Nephron progenitor cell (in vitro differentiated cells): ENCODE data around the gene MUC7.

Experiments
- DNase-seq: peaks from one replicate; pipeline ENCODE4 v3.0.0; 2021
- H3K27ac Mint-ChIP-seq: 2 replicates; pipeline ENCODE4 v1.8.0; 2021; ENCODE audit warnings: mild to moderate bottlenecking, moderate library complexity, mixed read lengths
- H3K27me3 Mint-ChIP-seq: 2 replicates; pipeline ENCODE4 v1.8.0; 2021; ENCODE audit warnings: mild to moderate bottlenecking, low read depth, mixed read lengths; ENCODE audit not compliant: poor library complexity
- H3K36me3 Mint-ChIP-seq: 2 replicates; pipeline ENCODE4 v1.8.0; 2021; ENCODE audit warnings: low read depth, mixed read lengths
- H3K4me1 Mint-ChIP-seq: 2 replicates; pipeline ENCODE4 v1.8.0; 2021; ENCODE audit warnings: mixed read lengths
- H3K4me3 Mint-ChIP-seq: 2 replicates; pipeline ENCODE4 v1.8.0; 2021; ENCODE audit warnings: mild to moderate bottlenecking, moderate library complexity, mixed read lengths
- H3K9me3 Mint-ChIP-seq: 2 replicates; pipeline ENCODE4 v1.8.0; 2021; ENCODE audit warnings: mild to moderate bottlenecking, moderate library complexity, mixed read lengths
- TF ChIP-seq, protein P1 (sequence below): fragments of 200-600 bp; sonication (generic); IDR thresholded peaks from 2 replicates; pipeline ENCODE4 v1.5.0; 2021; ENCODE audit warnings: antibody characterized with exemption

Gene MUC7

DNA sequence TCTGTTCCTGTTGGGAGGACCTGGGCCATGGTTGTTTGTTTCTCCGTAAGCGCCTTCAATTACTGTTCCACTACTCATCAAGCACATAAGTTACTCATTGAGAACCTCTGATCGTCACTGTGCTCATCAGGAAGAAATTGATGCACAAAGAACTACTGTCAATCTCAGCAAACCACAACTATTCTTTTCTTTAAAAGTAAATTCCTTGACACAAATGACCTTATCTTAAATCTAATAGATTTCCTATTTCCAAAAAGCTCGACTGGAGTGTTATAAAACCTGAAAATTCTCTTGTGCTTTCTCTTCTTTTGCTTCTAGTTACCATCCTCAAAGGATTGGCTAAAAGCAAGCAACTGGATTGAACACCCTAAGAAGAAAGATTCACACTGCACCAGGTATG is at the start of gene MUC7:
Gene MUC7 (plus strand): TSS at position 301 of the 400 bp plus-strand sequence. CDS start 1,825 bp downstream, outside the sequence.
- Mint-ChIP-seq H3K9me3 (peaks cover 9% of the 10 kb centered on the region), H3K36me3 (no peaks in the 10 kb centered on the region), H3K27ac (no peak within 1 kb of the TSS), H3K27me3 (peaks cover 5% of the 10 kb centered on the region), H3K4me1 (no peaks in the 10 kb centered on the region), H3K4me3 (no peak within 1 kb of the TSS)
- no peak for DNase-seq
- TF ChIP-seq, protein P1, sequence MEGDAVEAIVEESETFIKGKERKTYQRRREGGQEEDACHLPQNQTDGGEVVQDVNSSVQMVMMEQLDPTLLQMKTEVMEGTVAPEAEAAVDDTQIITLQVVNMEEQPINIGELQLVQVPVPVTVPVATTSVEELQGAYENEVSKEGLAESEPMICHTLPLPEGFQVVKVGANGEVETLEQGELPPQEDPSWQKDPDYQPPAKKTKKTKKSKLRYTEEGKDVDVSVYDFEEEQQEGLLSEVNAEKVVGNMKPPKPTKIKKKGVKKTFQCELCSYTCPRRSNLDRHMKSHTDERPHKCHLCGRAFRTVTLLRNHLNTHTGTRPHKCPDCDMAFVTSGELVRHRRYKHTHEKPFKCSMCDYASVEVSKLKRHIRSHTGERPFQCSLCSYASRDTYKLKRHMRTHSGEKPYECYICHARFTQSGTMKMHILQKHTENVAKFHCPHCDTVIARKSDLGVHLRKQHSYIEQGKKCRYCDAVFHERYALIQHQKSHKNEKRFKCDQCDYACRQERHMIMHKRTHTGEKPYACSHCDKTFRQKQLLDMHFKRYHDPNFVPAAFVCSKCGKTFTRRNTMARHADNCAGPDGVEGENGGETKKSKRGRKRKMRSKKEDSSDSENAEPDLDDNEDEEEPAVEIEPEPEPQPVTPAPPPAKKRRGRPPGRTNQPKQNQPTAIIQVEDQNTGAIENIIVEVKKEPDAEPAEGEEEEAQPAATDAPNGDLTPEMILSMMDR, result no peak

DNA sequence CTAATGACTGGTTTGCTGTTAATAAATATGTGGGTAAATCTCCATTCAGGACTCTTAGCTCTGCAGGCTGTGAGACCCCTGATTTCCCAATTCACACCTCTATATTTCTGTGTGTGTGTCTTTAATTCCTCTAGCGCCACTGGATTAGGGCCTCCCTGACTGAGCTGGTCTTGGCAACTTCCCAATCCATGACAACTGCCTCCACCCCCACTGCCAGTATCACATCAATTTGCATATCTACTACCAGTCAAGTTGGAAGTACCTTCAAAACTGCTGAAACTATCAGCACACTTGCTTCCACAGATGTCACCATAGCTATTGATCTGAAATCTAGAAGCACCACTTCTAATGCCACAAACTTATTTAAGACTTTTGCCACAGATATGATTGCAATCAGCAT is 46.7 kb upstream of the MUC7 start:
- peaks cover 20% of the 10 kb centered on the region for H3K9me3 Mint-ChIP-seq
- H3K4me1 Mint-ChIP-seq, result no peaks in the 10 kb centered on the region
- no peak overlapping the region for H3K27ac Mint-ChIP-seq
- no peak overlapping the region for H3K4me3 Mint-ChIP-seq
- TF ChIP-seq, protein P1, result no peak
- no peaks in the 10 kb centered on the region for H3K36me3 Mint-ChIP-seq
- no peaks in the 10 kb centered on the region for H3K27me3 Mint-ChIP-seq
- DNase-seq, result no peak

DNA sequence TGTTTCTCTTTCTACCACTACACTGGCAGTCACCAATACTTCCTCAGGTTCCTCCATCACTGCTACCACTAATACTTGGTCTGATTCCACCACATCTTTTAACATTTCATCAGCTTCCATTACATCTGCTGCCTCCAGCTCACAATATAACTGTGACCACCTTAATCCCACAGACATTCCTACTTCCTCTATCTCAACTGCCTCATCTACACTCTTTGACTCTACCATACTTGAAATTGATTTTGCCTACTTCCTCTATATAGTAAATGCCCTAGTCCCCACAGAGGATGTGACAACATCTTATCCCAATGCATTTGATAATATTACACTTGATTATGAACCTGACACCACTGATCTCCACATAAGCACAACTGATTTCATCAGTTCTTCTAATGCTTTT is 45.2 kb upstream of the MUC7 start:
- H3K27me3 Mint-ChIP-seq, result no peaks in the 10 kb centered on the region
- H3K9me3 Mint-ChIP-seq, result peaks cover 20% of the 10 kb centered on the region
- no peaks in the 10 kb centered on the region for H3K36me3 Mint-ChIP-seq
- no peak for DNase-seq
- H3K27ac Mint-ChIP-seq, result no peak overlapping the region
- no peaks in the 10 kb centered on the region for H3K4me1 Mint-ChIP-seq
- TF ChIP-seq, protein P1, result no peak
- H3K4me3 Mint-ChIP-seq, result no peak overlapping the region

DNA sequence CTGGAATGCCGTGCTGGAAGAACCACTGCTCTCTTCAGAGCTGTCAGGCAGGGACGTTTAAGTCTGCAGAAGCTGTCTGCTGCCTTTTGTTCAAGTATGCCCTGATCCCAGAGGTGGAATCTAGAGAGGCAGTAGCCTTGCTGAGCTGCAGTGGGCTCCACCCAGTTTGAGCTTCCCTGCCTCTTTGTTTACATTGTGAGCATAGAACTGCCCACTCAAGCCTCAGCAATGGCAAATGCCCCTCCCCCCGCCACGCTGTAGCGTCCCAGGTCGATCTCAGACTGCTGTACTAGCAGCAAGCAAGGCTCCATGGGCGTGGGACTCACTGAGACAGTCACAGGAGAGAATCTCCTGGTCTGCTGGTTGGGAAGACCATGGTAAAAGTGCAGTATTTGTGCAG is 34.8 kb upstream of the MUC7 start:
- Mint-ChIP-seq H3K36me3 (no peaks in the 10 kb centered on the region), H3K4me3 (no peak overlapping the region), H3K4me1 (no peaks in the 10 kb centered on the region), H3K27ac (no peak overlapping the region), H3K9me3 (no peaks in the 10 kb centered on the region), H3K27me3 (no peaks in the 10 kb centered on the region)
- DNase-seq, result peak; percentile 29
- TF ChIP-seq, protein P1, result no peak

DNA sequence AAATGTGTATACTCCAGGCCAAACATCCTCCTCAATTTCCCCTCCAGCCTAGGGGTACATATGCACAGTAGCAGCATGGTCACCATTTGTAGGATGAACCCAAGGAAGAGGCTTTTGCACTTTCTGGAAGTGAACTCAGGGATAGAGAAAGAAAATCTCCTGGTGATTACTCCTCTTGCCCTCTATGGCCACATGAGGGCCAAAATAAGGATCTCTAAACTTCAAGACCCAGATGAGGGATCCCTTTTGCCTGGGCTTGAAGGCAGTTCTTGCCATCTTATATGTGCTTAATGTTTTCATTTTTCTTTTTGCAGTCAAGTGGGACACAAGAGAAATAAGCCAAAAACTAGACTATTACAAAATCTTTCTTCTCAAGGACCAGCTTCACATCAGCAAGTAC is 29.5 kb upstream of the MUC7 start:
- no peaks in the 10 kb centered on the region for H3K27me3 Mint-ChIP-seq
- no peak overlapping the region for H3K4me3 Mint-ChIP-seq
- H3K36me3 Mint-ChIP-seq, result no peaks in the 10 kb centered on the region
- TF ChIP-seq, protein P1, result no peak
- H3K4me1 Mint-ChIP-seq, result no peaks in the 10 kb centered on the region
- H3K27ac Mint-ChIP-seq, result no peak overlapping the region
- no peaks in the 10 kb centered on the region for H3K9me3 Mint-ChIP-seq
- no peak for DNase-seq

DNA sequence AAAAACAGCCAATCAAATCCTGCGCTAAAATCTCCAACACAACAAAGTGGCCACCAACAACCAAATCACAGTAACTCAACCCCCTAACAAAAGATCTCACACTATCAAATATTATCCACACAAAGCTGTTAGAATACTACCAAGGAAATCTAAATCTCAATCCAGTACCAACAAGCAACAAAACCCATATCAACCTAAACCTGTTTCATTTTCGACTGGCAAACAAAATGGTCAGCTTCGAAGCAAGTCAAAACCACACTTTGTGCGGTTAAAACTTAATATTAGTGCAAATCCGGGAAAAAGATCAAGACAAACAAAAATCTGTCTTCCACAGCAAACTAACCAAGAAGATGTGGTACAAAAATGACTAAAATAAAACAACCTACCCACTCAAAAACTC is 28.7 kb upstream of the MUC7 start:
- H3K27ac Mint-ChIP-seq, result no peak overlapping the region
- TF ChIP-seq, protein P1, result no peak
- H3K36me3 Mint-ChIP-seq, result no peaks in the 10 kb centered on the region
- H3K9me3 Mint-ChIP-seq, result no peaks in the 10 kb centered on the region
- H3K27me3 Mint-ChIP-seq, result peaks cover 4% of the 10 kb centered on the region
- H3K4me3 Mint-ChIP-seq, result no peak overlapping the region
- DNase-seq, result no peak
- no peaks in the 10 kb centered on the region for H3K4me1 Mint-ChIP-seq
